ENCODE measurements around the gene PDZD4.
A peak's percentile ranks its signal among the peaks of the same experiment; 100 is the strongest.
"Not testable (repeated sequence)": the region's sequence is repeated elsewhere in the genome, so short reads cannot be mapped to it uniquely, and the experiment has no call there.

PDZD4 gene

DNA sequence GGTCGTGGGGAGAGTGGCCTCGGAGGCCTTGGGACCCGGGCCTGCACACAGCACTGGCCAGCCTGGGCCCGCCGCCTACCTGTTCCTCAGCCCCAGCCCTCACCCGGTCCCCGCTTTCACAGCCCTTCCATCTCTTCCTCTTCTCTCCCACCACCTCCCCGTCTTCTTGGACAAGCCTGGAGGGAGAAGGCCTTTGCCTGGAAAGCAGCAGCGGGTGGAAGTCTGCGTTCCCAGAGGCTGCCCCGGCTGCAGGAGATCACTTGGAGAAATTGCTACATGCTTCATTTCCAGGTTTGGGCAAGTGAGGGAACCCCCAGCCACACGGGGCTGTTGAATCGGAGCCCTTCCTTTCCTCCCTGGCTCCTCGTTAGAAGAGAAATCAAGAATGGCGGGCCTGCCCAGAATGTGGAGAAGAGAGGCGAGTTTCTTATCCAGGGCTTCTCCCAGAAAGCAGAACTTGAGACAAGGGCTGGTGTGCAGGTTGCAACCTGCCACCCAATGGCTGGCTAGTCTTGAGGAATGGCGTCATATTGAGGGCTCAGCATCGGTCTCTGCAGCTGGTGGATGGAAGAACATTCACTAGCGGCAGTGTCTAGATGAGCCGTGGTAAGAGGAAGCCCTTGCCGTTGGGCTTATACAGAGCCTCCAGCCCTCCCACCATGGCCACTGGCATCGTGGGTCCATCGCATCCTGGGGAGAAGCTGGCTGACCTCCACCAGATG, 1.2 kb upstream of the PDZD4 start:
- DNase-seq: no peak

DNA sequence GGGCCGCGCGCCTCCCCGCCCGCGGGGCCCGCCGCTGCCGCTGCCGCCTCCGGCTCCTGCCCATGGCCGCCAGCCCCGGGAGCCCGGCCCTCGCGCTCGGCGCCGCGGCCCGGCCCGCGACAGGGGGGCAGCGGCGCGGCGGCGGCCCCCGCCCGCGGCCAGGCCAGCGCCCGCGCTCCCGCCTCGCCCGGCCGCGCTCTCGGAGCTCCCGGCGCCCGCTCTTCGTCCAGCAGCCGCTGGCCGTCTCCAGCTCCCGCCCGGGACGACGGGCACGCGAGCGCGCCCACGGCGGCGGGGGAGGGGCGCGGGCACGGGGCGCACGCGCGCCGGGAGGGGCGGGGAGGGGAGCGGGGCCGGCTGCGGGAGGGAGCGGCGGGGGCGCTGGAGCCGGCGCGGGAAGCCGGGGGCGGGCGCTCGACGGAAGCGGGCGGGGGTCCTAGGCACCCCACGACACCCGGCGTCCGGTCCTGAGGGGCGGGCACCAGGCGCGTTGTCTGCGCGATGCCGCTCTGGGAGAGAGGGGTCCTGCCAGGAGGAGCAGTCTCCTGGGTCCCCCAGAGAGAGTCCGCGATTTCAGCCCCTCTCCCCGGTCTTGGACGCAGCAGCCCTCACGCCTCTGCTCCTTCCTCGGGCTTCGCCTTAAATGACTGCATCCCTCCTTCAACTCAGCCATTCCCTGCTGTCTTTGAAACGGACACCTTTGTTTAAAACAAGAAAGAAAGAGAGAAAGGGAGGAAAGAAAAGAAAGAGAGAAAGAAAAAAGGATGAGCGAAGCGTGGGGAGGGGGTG, 490 bp upstream of the PDZD4 start:
- no peak for DNase-seq

DNA sequence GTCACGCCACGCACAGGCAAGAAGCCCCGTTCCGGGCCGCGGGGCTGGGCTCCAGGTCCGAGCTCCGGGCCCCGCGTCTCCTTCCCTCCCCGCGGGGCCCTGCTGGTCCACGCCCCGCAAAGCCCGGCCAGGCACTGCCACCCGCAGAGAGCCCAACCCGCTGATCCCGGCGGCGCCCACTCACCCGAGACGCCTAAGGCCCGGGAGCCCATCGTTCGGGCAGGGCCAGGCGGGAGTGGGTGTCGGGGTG, 870 bp downstream of the PDZD4 start:
- no peak for DNase-seq

DNA sequence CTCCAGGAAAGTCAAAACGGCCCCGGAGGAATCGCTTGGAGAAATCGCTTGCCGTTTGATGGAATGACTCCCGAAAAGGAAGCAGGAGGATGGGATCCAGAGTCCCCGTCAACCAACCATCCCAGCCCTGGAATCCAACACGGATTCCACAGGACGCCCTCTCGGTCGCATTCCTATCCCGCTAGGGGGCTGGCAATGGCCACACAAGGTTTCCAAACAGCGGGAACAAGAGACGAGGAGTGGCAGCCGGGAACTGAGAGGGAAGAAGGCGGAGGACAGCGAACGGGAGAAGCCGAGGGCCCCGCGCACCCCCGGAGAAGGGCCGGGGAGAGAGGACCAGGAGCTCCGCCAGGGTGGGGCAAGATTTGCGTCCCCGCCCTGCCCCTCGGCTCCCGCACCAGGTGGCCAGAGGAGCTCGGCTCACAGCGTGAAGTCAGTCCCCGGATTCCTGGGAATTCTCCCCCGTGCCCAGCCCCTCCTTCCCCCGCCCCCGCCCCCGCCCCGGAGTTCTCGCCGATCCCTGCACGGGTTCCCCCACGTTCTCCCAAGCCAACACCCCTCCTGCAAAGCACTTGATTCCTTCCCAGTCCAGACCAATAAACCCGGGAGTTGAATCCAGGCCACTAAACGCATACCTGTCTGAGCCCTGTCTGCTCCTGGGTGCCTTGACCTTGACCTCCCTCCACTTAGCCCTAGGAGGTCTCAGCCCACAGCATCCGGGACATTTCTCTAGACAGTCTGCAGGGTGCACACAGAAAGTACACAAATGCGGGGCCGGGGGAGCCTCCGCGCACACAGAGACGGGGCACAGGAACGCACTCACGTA, 1.4 kb downstream of the PDZD4 start:
- peak in 1 of 6 experiments; percentile 4 for DNase-seq

GRCh38 chrX:153828308-153828707, 2.0 kb downstream of the PDZD4 start:
- no peak for DNase-seq

GRCh38 chrX:153827903-153828302, 2.4 kb downstream of the PDZD4 start:
- no peak for DNase-seq

DNA sequence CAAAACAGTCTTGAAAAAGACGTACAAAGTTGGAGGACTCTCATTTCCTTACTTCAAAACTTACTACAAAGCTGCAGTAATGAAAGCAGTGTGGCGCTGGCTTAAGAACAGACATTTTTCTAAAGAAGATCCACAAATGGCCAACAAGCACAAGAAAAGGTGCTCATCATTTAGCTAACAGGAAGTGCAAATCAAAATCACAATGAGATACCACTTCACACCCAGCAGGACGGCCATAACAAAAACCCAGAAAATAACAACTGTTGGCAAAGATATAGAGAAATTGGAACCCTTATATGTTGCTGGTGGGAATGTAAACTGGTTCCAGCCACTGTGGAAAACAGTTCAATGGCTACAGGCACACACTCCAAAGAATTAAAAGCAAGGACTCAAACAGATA, 3.3 kb downstream of the PDZD4 start:
- DNase-seq: peak in 2 of 6 experiments; percentile 8 to 12

DNA sequence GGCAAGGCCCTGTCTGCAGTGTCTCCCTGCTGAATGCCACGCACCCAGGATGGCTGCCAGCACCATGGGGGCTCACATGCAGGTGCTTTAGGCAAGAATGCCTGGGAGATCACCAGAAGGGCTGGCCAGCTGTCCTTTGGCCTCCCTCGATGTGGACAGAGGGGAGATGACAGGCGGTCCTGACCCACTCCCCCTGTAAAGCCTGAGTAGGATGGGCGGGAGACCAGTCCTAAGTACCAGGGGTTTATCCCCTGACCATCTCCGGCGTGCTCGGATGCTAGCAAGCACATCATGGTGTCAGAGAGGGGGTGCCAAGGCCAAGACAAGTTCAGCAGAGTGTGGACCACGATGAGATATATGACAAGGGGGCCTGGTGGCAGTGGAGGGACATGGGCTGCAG, 5.3 kb downstream of the PDZD4 start:
- no peak for DNase-seq

- no peak for DNase-seq
Measured at GRCh38 chrX:153824348-153824747, 6.0 kb downstream of the PDZD4 start.

DNA sequence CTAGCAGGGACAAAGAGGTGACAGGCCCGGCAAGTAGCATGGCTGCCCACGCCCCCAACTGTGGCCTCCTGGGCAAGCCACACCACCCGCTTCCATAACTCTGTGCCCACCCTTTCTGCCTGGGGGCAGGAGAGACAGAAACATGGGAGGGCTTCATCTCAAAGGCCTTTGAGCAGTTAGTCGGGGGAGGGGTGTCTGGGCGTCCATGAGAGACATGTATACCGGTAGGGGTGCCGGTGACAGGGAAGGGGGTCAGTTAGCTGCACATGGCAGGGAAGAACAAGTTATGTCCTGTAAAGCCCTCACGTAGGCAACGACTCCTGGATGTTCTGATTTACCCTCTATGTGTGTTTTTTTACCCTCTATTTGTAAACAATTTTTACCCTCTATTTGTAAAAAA, 9.3 kb downstream of the PDZD4 start:
- no peak for DNase-seq

- DNase-seq: no peak
Measured at GRCh38 chrX:153820601-153821000, 9.7 kb downstream of the PDZD4 start.

DNA sequence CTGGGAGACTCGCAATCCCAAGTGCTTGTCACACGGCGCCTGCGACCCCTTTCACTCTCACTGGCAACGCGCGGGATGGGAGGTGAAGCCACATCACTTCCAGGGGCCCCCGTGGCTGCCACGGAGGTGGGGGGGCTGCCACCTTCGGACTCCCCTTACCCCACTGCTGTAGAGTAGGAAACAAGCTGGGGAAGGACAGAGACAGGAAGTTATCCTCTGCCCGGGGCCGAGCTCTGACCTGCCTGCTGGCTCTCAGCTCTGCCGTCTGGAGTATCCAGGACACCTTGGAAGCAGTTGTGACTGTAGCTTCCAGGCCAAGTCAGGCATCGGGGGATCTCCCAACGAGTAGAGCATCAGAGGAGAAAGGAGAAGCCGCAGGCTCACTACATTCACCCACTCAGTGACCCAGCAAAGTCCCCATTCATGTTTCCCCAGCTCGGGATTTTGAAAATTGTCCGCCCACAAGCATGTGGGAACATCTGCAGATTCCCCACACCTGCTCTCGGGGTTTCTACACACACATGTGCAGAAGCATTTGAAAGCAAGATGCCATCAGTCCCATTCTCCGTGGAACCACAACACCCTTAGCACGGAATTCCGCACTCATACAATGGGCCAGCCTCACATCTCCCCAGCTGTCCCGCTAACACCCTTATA, 10.8 kb downstream of the PDZD4 start:
- DNase-seq: no peak

DNA sequence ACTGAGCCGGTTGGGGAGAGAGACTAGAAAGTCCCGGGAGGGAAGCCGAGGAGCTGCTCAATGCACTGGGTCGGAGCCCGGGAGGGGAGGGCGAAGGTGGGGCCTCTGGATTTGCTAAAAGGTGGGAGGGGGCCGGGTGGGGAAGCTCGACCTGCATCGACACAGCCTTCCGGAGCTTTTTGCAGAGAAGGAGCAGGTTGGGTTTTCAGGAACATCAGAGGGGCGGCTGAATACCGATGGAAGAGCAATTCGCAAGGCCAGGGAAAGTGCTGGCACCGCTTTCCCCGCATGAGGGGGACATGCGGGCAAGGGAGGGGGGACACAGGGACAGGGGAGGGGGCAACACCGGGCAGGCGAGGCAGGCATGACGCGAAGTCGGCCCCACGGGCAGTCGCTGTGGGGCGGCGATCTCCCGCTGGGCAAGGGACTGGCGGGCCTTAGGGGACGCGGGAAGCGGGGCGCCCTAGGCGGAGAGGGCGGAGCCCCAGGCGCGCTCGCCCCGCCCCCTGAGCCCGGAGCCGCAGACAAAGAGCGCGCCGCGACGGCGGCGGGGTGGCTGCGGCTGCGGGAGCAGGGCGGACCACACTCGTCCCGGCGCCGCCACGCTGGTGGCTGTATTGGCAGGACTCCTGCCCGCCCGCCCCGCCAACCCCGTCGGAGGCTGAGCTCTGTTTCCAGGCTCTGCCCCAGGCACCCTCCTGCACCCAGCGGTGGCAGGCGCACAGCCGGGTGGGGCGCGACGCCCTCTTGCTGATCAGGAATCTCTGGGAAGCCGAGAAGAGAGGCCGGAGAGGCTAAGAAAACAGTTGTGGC, 11.6 kb downstream of the PDZD4 start:
- peak in 5 of 6 experiments; percentile 25 to 45 (median 31) for DNase-seq

GRCh38 chrX:153818064-153818463, 12.3 kb downstream of the PDZD4 start:
- not testable (repeated sequence) for DNase-seq

DNA sequence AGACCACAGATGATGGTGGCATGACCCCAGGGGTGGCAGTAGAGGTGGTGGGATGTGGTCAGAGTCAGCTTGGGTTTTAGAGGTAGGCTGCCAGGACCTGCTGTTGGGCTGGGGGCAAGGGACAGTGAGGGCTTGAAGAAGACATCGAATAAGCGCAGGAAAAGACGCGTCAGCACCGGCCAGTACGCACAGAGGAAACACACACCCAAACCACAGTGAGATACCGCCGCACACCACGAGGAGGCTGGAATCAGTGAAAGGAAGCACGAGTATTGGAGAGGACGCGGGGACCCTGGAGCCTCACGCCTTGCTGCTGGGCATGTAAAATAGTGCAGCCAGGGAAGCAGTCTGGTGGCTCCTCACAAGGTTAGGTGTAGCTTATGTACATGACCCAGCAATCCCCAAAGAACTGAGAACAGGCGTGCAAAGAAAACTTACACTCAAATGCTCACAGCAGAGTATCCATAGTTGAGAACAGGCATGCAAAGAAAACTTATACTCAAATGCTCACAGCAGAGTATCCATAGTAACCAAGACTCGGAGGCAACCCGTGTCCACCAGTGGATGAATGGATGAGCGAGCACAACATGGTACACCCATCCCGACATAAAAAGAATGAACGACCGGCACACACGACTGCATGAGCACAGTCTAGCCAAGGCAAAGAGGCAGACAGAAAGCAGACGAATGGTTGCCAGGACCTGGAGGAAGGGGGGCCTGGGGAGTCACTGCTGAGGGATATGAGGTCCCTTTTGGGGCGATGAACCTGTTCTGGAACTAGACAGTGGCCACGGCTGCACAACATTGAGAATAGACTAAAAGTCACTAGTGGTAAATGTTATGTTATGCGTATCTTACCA, 13.3 kb downstream of the PDZD4 start:
- DNase-seq: peak in 3 of 6 experiments; percentile 18 to 46 (median 41)

GRCh38 chrX:153814591-153815315, 15.6 kb downstream of the PDZD4 start:
- no peak for DNase-seq

DNA sequence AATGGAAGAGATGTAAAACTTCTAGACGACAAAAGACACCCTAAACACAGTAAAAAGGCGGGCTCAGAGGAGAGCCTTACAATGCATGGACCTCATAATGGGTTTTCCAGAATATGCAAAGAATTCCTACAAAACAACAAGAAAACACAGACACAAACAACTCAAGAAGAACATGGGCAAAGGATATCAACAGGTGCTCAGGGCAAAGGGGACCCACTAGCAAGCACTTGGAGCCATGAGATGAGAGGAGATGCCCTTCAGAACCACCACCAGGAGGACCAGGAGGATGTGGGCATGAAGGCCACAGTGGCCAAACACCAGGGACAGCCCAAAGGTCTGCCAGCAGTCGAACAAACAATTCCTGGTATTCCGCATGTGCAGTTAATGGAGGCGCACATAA, 17.2 kb downstream of the PDZD4 start:
- no peak for DNase-seq

DNA sequence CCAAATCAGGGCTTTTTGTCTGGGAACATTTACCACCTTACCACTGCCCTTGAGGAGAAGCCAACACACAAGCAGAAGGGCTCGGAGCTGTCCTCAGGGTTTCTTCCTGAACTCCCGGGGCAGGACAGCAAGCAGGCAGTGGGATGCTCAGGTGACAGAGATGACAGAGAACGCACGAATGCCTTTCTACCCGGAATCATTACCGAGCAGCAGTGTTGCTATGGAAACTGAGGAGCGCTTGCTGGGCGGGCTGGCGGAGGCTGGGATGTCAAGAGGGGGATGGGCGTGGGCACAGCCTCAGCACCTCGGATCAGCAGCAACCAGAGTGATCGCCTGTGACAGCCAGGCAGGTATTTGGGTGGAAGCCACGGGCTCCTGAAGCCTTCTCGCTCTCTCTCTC, 18.1 kb downstream of the PDZD4 start:
- DNase-seq: no peak

DNA sequence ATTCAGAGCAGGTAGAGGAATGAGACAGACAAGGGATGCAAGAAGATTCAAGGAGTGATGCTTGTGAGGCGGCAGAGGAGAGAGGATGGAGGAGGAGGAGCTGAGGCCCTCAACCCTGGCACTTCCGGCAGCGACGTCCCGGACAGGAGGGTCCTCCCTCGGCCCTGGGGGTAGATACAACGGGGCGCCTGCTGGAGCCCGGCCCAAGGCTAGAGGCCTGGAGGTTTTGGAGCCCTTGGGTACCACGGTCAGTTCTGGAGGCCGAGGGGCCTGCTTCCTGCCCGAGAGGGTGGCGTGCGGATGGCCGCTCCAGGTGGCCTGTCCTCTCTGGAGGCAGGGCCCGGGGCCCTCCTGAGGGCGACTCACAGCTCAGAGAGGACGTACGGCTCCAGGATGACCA, 22.4 kb downstream of the PDZD4 start:
- no peak for DNase-seq

DNA sequence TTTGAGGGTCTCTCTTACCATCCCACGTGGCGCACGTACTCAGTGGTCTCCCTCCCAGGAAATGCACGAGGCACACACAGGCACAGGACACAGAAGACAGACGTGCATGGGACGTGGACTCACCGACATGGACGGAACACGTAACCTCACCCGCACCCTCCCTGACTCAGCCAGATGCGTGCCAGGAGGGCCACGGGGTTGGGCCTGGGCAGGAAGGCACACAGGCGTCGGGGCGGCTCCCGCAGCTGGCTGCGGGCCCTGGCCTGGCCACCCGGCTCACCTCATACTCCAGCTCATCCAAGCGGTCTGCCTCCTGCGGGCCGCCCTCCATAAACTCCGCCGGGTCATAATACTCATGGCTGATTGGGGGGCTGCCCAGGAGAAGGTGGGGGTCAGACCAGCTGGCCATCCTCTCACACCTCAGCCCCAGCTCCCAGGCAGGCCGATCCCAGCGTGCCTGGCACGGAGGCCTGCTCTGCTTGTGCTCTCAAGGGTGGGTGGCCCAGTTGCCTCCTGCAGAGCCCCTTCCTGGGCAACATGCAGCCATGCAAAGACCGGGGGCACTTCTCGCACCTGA, 23.3 kb downstream of the PDZD4 start:
- no peak for DNase-seq

Measured in stimulated activated naive CD4-positive, alpha-beta T cell (primary cell).